ENCODE data around the gene SHB. TPM values are rescaled to one million over a fixed set of nuclear protein-coding genes. Genes with fewer than 3 reads are reported as not detected.

Gene SHB
- total RNA-seq, 2 experiments from 2014 or later, result 0.23 to 1.1 TPM

GRCh38 chr9:37876376-37876775 lies 192.7 kb downstream of the SHB start:
- no peak overlapping the region for H3K27ac Mint-ChIP-seq
- CTCF ChIA-PET, result no interaction called here
- no peak for DNase-seq
- no peaks in the 10 kb centered on the region for H3K4me1 Mint-ChIP-seq
- H3K27me3 Mint-ChIP-seq, result no peaks in the 10 kb centered on the region
- H3K9me3 Mint-ChIP-seq (ENCODE audit: low read depth), result peaks cover 5% of the 10 kb centered on the region
- ATAC-seq, result no peak
- H3K36me3 Mint-ChIP-seq, result peaks cover 34% of the 10 kb centered on the region
- H3K4me3 Mint-ChIP-seq, result no peak overlapping the region

GRCh38 chr9:37873955-37874354 lies 195.1 kb downstream of the SHB start:
- Mint-ChIP-seq H3K27ac (no peak overlapping the region), H3K4me1 (no peaks in the 10 kb centered on the region), H3K4me3 (no peak overlapping the region)

GRCh38 chr9:37870799-37871176 lies 198.2 kb downstream of the SHB start:
- CTCF ChIA-PET, result interaction anchor here (1.1 kb wide), 1 partner anchor 8 kb away, joined by 3 read pairs; no protein-coding TSS in a partner anchor
- H3K27me3 Mint-ChIP-seq, result no peaks in the 10 kb centered on the region
- H3K36me3 Mint-ChIP-seq, result peaks cover 9% of the 10 kb centered on the region
- ATAC-seq (no peak), DNase-seq (no peak)
- no peaks in the 10 kb centered on the region for H3K4me1 Mint-ChIP-seq
- no peak overlapping the region for H3K4me3 Mint-ChIP-seq
- H3K27ac Mint-ChIP-seq, result no peak overlapping the region
- no peaks in the 10 kb centered on the region for H3K9me3 Mint-ChIP-seq (ENCODE audit: low read depth)

More at GRCh38 chr9:37873955-37874354, 195.1 kb downstream of the SHB start:
- Mint-ChIP-seq H3K27me3 (no peaks in the 10 kb centered on the region), H3K9me3 (ENCODE audit: low read depth) (peaks cover 5% of the 10 kb centered on the region), H3K36me3 (peaks cover 25% of the 10 kb centered on the region)
- CTCF ChIA-PET, result no interaction called here
- ATAC-seq, result no peak
- no peak for DNase-seq

- ATAC-seq (no peak), DNase-seq (no peak)
- Mint-ChIP-seq H3K4me1 (no peaks in the 10 kb centered on the region), H3K4me3 (no peak overlapping the region), H3K27ac (no peak overlapping the region), H3K9me3 (ENCODE audit: low read depth) (no peaks in the 10 kb centered on the region), H3K27me3 (no peaks in the 10 kb centered on the region), H3K36me3 (peaks cover 6% of the 10 kb centered on the region)
- CTCF ChIA-PET, result interaction anchor here (0.6 to 1.1 kb wide), 2 partner anchors 9 to 132 kb away, joined by 3 to 6 read pairs; no protein-coding TSS in a partner anchor
Measured at GRCh38 chr9:37870081-37870798, 198.8 kb downstream of the SHB start.

Other genes with a start within 250 kb of the SHB start
- gene SLC25A51, start 165.1 kb downstream of the SHB start, total RNA-seq, result 10 to 100 TPM; 28.3 to 30.0 TPM